T follicular helper cell (primary cell): ENCODE measurements around the gene EXD1.

ENCODE experiments used
- DNase-seq: peaks from one replicate; pipeline ENCODE4 v3.0.0-alpha.2; 2020; ENCODE audit warnings: low read depth

The EXD1 gene

GRCh38 chr15:41231422-41232226, 1.1 kb upstream of the EXD1 start:
- DNase-seq = no peak

DNA sequence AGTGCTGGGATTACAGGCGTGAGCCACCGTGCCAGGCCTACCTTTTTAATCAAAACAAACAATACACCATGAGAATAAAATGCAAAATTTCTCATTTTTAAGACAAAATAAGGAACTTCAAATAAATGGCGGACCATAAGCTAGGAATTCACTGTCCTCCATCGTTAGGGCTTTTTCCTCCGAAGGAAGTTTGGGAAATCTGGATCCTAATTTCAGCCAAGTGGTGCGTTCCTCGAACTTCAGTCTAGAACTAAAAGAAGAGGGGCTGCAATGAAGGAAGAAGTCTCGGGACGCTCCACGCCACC, 260 bp downstream of the EXD1 start:
- DNase-seq = no peak

DNA sequence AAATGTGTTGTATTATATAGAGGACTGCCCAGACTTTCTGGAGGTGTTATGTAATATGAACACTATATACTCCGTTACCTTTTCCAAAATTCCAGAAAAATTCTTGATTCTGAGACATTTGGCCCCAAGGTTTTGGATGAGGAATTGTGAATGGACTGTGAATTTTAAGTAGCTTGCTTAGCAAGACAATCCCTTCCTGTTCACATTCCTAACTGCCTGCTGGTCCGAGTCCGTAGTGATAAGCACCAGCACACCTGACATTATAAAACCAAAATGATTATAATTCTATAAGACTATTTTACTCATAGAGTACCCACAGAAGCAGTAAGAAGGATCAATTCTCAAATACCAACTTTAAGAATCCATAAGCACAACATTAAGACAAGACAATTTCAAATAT, 11.2 kb downstream of the EXD1 start:
- DNase-seq = no peak

- DNase-seq = no peak
Observed at GRCh38 chr15:41218851-41219250, 11.7 kb downstream of the EXD1 start.

GRCh38 chr15:41215708-41216107, 14.8 kb downstream of the EXD1 start:
- DNase-seq = no peak

- no peak for DNase-seq
Observed at GRCh38 chr15:41207687-41208448, 22.7 kb downstream of the EXD1 start.

- DNase-seq = no peak
Observed at GRCh38 chr15:41205315-41205714, 25.2 kb downstream of the EXD1 start.

GRCh38 chr15:41203395-41203794, 27.2 kb downstream of the EXD1 start:
- no peak for DNase-seq

DNA sequence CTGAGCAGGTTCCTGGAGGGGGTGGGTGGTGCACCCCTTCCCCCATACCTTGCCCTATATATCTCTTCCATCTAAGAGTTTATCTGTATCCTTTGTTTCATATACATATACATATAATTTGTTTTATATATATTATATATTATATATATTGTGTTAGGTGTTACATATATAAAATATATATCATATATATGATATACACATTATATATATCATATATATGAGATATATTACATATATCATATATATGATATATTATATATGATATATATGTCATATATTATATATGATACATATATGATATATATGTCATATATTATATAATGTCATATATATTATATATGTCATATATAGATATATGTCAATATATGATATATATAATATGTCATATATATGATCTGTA, 31.1 kb downstream of the EXD1 start:
- no peak for DNase-seq

- no peak for DNase-seq
Observed at GRCh38 chr15:41194444-41194843, 36.1 kb downstream of the EXD1 start.

GRCh38 chr15:41183581-41183980, 47.0 kb downstream of the EXD1 start:
- no peak for DNase-seq

DNA sequence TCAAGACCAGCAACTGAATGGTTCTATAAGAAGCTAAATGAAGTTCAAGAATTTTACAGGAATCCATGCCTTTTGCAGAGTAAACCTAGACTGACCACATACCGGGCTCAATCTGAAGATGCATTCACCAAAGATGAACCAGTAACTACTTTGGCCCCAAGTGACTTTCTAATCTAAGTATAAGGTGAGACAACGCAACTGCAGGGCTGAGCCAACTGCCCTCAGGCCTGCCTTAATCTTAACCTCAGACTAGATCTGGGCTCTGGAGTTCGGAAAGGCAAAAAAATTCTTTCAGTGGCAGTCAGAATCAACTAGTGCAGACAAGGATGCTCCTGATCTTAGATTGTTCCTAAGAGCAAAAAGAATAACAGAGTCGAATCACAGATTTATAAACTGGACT, 48.3 kb downstream of the EXD1 start:
- DNase-seq = no peak

DNA sequence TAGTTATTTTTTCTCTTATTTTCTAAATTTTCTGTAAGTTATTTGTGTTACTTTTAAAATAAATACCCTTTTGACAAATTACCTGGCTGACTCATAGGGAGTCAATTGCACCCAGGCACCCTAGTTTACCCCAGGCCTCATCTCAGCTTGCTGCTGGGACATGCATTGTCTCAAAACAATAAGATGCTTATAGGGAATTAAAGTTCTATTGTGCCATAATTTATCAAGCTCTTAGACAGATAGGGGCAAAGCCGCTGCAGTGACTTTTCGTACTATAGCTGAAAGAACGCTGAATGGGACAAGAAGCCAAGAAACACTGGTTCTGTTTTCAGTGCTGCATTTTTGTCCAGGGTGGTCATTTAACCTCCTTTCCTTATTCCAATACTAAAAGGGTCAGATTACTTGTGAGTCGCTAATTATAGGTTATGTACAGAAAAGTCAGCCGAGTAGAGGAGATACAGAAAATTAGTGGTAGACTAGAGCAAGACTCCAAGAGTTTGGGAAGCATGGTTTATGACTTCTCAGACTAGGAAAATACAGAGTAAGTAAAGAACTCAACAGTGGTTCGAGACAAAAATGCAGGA, 50.3 kb downstream of the EXD1 start:
- DNase-seq = no peak

GRCh38 chr15:41169781-41170180, 60.8 kb downstream of the EXD1 start:
- DNase-seq = no peak

GRCh38 chr15:41169086-41169485, 61.5 kb downstream of the EXD1 start:
- no peak for DNase-seq

DNA sequence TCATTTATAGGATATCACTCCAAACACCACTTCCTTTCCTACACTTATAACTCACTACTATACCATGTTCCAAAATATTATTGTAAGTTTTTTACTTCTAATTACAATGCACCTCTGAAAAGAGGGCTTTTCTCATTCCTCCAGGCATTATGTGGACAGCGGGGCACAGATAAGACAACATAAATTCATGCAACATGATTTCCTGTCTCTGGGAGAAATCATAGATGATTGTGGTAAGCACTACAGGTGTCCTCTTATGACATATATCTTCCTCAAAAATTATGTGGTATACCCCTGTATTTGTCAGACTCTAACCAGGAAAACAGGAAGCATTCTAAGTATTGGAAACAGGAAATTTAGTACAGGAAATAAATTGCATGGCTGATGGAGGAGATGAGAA, 68.8 kb downstream of the EXD1 start:
- DNase-seq = no peak

DNA sequence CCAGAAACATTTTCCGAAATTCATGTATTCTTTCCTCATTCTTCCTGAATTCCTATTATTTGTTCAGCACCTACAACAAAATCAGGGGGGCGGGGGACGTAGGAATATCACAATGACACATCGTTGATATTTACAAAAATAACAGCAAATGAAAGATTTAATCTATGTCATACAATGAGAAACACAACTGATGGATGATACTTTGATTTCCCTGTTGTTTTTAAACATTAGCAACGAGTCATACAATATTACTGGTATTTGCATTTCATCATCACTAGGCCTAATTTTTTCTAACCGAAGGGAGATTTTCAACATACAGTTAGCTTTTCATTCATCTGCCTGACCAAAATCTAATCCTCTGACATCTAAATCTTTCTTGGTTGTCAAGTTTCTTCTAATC, 69.2 kb downstream of the EXD1 start:
- DNase-seq = no peak

GRCh38 chr15:41160639-41161315, 69.8 kb downstream of the EXD1 start:
- DNase-seq = no peak

- no peak for DNase-seq
Observed at GRCh38 chr15:41154412-41154811, 76.1 kb downstream of the EXD1 start.

DNA sequence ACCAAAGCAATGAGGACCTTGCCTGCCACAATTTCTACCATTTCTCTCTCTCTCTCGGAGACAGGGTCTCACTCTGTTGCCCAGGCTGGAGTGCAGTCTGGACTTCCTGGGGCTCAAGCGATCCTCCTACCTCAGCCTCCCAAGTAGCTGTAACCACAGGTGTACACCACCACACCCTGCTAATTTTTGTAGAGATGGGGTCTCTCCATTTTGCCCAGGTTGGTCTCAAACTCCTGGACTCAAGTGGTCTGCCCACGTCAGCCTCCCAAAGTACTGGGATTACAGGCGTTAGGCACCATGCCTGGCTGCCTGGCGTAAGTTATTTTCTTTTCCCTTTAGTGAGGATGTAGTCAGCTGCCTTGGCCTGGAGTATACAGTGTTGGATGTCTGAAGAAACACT, 76.8 kb downstream of the EXD1 start:
- no peak for DNase-seq

DNA sequence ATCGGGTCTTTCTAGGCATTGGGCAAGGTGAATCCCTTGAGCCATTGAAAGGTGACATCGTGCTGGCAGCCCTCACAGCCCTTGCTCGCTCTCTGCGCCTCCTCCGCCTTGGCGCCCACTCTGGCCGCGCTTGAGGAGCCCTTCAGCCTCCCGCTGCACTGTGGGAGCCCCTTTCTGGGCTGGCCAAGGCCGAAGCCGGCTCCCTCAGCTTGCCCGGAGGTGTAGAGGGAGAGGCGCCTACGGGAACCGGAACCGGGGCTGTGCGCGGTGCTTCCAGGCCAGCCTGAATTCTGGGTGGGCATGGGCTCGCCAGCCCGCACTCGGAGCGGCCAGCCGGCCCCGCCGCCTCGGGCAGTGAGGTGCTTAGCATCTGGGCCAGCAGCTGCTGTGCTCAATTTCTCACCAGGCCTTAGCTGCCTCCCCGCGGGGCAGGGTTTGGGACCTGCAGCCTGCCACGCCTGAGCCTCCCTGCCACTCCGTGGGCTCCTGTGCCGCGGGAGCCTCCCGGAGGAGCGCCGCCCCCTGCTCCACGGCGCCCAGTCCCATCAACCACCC, 79.0 kb downstream of the EXD1 start:
- DNase-seq = no peak

- no peak for DNase-seq
Observed at GRCh38 chr15:41150279-41150678, 80.3 kb downstream of the EXD1 start.
